Fibroblast of villous mesenchyme (primary cell): ENCODE data around the gene MYBBP1A. TPM values are rescaled to one million over a fixed set of nuclear protein-coding genes. Genes with fewer than 3 reads are reported as not detected.
"Not testable (repeated sequence)": the region's sequence is repeated elsewhere in the genome, so short reads cannot be mapped to it uniquely, and the experiment has no call there.

ENCODE experiments used
- DNase-seq: peaks from one replicate; pipeline ENCODE4 v3.0.0-alpha.2; 2010; ENCODE audit warnings: low read depth
- H3K4me3 ChIP-seq: 2 replicates; pipeline ENCODE4 v1.5.1; 2011; ENCODE audit warnings: low read depth, mild to moderate bottlenecking, low read length
- CTCF ChIP-seq: IDR thresholded peaks from 2 replicates; pipeline ENCODE4 v1.5.1; 2012; ENCODE audit warnings: low read depth, mild to moderate bottlenecking, low read length; ENCODE audit not compliant: insufficient read depth
- total RNA-seq: library from RNA; depleted of rRNA; stranded (reverse); fragments of >200 nt; gene quantifications from 2 replicates; pipeline ENCODE4 v1.2.3, GENCODE V29; 2012

The MYBBP1A gene
- 61.7 and 71.2 TPM in 2 replicates for total RNA-seq

GRCh38 chr17:4554997-4555799 is at the start of gene MYBBP1A:
MYBBP1A (minus strand) TSS chr17:4555384; CDS start chr17:4555324, 60 bp downstream.
- peak; percentile 22 for TF ChIP-seq CTCF
- H3K4me3 ChIP-seq: peak within 1 kb of the TSS; percentile 89
- peak; percentile 95 for DNase-seq

GRCh38 chr17:4604736-4605135 is 49.6 kb upstream of the MYBBP1A start:
- not testable (repeated sequence) for H3K4me3 ChIP-seq, DNase-seq

- no peak overlapping the region for H3K4me3 ChIP-seq
- DNase-seq: peak; percentile 78
- no peak for TF ChIP-seq CTCF
Measured at GRCh38 chr17:4604111-4604644, 49.0 kb upstream of the MYBBP1A start.

GRCh38 chr17:4602041-4602440 is 46.9 kb upstream of the MYBBP1A start:
- H3K4me3 ChIP-seq: no peak overlapping the region
- TF ChIP-seq CTCF: no peak
- no peak for DNase-seq

GRCh38 chr17:4601326-4601725 is 46.1 kb upstream of the MYBBP1A start:
- TF ChIP-seq CTCF: no peak
- no peak for DNase-seq

GRCh38 chr17:4600563-4600962 is 45.4 kb upstream of the MYBBP1A start:
- no peak overlapping the region for H3K4me3 ChIP-seq
- no peak for DNase-seq
- no peak for TF ChIP-seq CTCF

More at GRCh38 chr17:4601326-4601725, 46.1 kb upstream of the MYBBP1A start:
- H3K4me3 ChIP-seq: no peak overlapping the region

GRCh38 chr17:4599505-4600281 is 44.5 kb upstream of the MYBBP1A start:
- no peak for TF ChIP-seq CTCF
- H3K4me3 ChIP-seq: no peak overlapping the region
- DNase-seq: peak; percentile 83
